Measurements from ENCODE around the gene URAD.

DNA sequence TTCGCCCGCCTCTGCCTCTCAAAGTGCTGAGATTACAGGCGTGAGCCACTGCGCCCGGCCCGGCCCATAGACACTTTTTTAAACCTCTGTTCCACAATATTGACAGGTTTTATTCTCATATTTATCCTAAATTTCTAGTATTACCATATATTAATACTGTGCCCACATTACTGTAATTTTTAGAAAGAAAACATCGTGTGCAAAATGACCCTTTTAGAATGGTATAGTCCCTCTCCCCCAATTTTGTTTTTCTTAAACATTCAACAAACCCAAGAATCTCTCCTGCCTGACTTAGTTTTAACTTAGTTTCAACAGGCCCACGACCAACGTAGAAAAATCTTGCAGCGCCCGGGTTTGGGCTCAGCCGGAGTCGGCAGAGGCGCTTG is 28.5 kb downstream of the URAD start:
- TF ChIP-seq, protein P1, sequence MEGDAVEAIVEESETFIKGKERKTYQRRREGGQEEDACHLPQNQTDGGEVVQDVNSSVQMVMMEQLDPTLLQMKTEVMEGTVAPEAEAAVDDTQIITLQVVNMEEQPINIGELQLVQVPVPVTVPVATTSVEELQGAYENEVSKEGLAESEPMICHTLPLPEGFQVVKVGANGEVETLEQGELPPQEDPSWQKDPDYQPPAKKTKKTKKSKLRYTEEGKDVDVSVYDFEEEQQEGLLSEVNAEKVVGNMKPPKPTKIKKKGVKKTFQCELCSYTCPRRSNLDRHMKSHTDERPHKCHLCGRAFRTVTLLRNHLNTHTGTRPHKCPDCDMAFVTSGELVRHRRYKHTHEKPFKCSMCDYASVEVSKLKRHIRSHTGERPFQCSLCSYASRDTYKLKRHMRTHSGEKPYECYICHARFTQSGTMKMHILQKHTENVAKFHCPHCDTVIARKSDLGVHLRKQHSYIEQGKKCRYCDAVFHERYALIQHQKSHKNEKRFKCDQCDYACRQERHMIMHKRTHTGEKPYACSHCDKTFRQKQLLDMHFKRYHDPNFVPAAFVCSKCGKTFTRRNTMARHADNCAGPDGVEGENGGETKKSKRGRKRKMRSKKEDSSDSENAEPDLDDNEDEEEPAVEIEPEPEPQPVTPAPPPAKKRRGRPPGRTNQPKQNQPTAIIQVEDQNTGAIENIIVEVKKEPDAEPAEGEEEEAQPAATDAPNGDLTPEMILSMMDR (IDR thresholded peaks at IDR 0.05; ENCODE audit: insufficient read depth, low read length) = no peak
- TF ChIP-seq POLR2AphosphoS5 (IDR thresholded peaks at IDR 0.05; ENCODE audit: low read depth) = no peak
- TF ChIP-seq REST (IDR thresholded peaks at IDR 0.05; ENCODE audit: insufficient replicate concordance, low read depth) = no peak
- TF ChIP-seq GABPA (IDR thresholded peaks at IDR 0.05; ENCODE audit: low read depth) = no peak
- no peak for TF ChIP-seq SPI1 (IDR thresholded peaks at IDR 0.05; ENCODE audit: borderline replicate concordance, low read depth)
